ENCODE results near the gene ATP2B1.
"Not testable (repeated sequence)": the region's sequence is repeated elsewhere in the genome, so short reads cannot be mapped to it uniquely, and the experiment has no call there.

Gene ATP2B1

DNA sequence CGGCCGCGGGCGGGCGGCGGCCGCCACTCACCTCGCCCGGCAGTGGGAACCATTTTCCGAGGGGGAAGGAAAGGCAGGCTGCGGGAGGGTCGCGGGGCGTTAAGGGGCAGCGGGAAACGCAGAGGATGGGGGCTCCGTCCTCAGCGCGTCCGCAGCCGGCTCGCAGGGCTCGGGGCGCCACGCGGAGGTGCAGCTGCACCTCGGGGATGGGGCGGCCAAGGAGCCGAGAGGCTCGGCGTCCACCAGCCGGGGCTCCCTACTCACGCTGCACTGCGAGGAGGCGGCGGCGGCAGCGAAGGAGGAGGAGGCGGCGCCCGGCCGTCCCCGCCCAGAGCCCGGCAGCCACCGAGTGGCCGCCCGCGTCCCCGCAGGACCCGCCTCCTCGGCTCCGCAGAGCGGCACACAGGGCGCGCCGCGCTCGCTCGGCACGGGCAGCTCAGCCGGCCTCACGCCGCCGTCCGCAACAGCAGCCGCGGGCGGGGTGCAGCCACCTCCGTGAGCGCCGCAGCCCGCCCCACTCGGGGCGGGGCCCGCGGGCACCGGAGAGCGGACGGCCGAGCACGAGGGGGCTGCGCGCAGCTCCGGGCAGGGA, at the start of gene ATP2B1:
Gene ATP2B1 (minus strand): TSS at position 274 of the 592 bp plus-strand sequence. CDS start 52,952 bp downstream, outside the sequence.
- peak; percentile 72 for DNase-seq

DNA sequence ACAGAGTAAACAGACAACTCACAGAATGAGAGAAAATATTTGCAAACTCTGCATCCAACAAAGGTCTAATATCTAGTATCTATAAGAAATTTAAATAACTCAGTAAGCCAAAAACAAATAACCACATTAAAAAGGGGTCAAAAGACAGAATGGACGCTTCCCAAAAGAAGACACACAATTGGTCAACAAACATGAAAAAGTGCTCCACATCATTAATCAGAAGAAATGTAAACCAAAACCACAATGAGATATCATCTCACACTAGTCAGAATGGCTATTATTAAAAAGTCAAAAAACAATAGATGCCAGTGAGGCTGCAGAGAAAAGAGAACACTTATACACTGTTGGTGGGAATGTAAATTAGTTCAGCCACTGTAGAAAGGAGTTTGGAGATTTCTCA, 49.3 kb upstream of the ATP2B1 start:
- not testable (repeated sequence) for DNase-seq

DNA sequence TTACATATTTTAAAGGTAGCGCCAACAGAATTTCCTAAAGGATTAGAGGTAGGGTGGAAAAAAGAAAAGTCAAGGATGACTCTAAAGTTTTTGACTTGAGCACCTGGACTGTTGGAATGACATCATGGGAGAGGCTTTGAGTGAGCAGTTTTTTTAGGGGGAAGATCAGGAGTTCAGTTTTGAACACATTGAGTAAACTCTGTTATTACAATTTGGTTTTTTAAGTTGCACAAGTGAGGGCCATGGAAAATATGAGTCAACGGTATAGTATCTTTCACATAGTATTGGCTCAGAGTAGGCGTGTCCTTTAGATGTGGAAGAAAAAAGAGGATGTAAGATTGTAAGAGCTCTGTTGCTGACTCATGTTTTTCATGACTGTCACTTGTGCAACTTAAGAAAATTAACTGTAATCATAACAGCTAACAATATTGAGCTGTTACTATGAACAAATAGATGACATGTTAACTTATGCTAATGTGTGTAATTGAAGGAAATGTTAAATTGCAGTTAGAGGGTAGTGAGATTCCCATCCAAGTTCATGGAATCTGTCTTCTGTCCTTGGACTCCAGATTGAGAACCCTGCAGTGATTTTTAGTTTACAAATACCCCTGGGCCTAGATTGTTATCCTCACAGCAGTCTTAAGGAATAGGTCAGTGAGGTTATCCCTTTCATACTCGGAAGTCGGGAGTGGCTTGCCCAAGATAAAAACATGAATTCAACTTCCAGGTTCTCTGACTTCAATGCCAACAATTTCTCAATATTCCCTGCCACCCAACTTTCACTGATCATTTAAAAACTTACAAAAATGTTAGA, 48.2 kb upstream of the ATP2B1 start:
- no peak for DNase-seq

DNA sequence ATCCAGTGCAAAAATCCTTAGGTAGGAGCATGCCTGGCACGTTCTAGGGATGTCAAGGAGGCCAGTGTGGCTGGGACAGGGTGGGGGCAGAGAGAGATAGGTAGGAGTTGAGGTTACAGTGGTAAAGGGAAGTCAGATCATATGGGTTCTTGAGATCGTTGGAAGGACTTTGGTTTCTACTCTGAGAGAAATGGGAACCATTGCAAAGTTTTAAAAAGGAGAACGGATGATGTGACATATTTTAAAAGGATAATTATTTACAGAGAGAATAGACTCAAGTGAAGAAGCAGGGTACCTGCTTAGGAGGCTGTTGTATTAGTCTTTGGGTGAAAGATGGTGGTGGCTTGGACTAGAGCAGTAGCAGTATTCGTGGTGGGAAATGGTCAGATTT, 47.6 kb upstream of the ATP2B1 start:
- DNase-seq, result no peak

DNA sequence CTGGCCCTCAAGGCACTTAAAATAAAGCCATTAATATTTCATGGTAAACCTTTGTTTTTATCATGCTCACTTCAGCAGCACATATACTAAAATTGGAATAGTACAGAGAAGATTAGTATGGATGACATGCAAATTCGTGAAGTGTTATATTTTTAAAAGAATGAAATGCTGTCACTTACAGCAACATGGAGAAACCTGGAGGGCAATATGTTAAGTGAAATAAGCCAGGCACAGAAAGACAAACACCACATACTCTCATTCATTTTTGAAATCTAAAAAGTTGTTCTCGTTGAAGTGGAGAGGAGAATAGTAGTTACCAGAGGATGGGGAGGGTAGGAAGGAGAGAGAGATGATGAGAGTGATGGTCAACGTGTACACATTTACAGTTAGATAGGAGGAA, 45.4 kb upstream of the ATP2B1 start:
- no peak for DNase-seq

DNA sequence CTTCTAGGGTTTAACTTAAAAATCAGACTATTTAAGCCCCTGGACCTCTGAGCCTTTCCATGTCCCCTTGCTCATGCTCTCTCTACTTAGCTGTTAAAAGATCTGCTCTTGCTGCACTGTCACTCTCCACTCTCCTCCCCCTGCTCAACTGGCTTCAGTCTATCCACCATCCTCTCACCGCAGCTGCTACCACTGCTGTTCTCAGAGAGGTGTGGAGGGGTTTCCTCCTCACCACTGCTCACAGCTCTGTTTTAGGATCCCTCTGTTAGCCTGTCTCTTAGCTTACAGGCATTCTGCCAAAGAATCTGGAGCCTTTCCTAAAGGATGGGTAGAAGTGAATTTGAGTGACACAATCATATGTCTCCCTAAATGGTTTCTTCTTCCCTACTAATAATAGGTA, 43.7 kb upstream of the ATP2B1 start:
- DNase-seq, result no peak

DNA sequence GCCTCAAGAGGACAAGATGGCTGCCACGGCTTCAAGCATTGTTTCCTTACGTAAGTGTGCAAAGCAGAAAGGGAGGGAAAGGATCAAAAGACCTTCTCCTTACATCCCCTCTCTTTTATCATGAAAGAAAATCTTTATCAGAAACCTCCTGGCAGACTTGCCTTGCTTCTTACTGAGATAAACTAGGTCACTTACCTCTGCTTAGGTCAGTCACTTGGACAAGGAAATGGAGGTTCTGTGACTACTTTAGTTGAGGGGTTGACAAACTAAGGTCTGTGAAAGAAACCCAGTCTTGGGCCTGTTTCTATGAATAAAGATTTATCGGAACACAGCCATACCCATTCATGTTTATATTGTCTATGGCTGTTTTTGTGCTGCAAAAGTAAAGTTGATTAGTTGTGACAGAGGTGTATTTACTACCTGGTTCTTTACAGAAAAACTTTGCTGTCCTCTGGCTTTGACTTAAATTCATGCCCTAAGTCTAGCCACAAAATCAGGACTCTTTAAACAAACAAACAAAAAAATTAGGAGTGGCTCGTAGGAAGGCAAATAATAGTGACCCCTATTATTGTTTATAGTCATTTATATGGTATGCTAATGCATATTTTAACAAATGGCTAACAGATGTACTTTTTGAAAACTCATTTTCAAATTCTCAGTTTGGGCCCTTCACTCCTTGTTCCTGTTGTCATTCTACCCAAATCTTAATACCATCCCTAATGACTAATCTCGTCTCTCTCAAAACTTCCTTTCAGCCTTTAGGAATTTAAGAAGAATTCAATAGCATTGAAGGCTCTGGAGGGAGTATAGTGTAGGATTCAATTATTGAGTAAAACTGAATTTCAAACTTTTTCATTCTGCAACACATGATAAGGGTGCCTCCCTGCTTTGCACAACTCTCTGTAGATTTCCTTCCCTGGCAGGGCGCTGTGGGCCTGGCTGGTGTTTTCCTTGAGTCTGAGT, 42.0 kb upstream of the ATP2B1 start:
- DNase-seq, result no peak

DNA sequence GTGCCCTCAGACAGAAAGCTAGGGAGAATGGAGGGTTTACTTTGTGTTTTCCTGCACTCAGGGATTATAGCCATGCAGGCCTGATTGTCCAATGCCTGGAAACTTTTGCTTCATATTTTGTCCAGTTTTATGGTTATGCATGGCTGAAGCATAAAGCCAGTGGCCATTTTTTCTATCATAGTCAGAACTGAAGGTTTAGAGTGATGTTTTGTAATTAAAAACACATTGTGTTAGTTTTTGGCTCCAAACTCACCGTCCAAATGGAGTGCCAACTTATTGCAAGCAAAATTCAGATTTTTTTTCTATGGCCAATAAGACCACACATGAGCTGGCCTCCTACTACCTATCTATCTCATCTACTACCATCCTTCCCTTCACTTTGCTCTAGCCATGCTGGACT, 40.2 kb upstream of the ATP2B1 start:
- no peak for DNase-seq

DNA sequence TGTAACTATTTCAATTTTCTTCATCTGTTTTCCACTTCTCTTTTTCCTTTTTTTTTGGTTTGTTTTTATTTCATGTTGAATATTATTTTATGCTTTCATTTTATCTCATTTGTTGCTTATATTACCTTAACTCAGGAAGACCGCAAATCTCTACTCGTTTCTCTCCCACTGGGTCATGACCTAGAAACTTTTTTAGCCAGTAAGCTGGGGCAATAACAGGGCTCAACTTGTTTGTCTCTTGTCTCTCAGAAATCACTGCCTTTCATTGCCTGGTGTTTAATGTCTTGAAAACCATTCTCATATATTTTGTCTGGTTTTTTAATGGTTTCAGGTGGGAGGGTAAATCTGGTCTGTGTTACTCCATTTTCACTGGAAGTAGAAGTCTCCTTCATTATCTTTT, 36.6 kb upstream of the ATP2B1 start:
- DNase-seq, result no peak

DNA sequence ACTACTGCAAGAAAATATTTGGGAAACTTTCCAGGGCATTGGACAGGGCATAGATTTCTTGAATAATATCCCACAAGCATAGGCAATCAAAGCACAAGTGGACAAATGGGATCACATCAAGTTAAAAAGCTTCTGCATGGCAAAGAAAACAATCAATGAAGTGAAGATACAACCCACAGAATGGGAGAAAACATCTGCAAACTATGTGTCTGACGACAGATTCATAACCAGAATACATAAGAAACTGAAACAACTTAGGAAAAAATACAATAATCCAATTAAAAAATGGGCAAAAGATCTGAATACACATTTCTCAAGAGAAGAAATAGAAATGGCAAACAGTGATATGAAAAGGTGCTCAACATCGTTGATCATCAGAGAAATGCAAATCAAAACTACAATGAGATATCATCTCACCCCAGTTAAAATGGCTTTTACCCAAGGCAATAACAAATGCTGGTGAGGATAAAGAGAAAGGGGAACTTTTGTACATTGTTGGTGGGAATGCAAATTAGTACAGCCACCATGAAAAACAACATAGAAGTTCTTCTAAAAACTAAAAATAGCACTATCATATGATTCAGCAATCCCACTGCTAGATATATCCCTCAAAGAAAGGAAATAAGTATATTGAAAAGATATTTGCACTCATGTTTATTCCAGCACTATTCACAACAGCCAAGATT, 33.8 kb upstream of the ATP2B1 start:
- DNase-seq, result no peak

DNA sequence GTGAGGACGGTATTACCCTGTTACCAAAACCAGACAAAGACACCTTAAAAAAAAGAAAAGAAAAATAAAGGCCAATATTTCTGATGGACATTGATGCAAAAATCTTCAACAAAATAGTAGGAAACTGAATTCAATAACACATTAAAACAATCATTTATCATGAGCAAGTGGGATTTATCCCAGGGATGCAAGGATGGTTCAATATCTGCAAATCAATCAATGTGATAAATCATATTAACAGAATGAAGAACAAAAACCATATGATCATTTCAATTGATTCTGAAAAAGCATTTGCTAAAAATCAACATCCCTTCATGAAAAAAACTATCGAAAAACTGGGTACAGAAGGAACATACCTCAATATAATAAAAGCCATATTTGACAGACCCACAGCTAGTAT, 32.3 kb upstream of the ATP2B1 start:
- no peak for DNase-seq

DNA sequence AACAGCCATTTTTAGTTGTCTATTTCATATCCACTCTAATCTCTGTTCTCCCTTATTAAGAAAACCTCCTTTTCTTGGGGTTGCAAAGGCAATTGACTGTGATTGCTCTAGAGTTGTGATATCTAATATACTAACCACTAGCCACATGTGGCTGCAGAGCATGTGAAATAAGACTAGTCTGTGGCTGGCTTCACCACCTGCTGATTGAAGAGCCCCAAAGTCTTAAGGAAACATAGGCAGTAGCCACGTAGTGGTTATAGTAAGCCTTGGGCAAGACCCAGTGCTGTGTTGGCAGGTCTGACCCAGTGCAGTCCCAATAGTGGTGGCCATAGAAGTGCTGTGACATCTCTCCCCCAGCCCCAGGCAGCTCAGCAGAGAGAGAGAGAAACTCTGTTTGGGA, 28.4 kb upstream of the ATP2B1 start:
- DNase-seq, result no peak

DNA sequence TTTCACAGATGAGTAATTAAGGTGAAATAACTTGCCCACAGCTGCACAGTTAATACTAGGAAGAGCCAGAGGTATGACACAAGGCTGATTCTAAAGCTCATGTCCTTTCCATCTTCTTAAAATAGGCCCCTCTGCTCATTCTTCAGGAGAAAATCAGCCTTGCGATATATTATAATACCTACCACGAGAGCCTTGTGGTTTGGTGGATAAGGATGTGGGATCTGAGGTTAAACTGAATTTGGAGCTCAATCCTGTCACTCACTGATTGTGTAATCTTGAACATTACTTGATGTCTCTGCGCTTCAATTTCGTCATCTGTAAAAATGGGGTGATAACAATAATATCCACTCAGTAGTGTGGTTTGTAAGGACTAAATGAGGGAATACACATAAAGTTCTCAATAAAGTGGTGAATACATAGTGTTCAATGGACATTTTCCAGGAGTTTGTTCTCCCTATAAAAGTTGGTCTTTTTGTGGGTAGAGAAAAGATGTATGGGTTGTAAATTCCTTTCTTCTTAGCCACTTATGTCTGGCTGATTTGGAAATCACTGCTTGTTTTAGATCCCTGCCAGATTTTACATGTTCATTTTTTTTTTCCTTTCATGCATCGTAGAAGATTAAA, 25.1 kb upstream of the ATP2B1 start:
- DNase-seq, result no peak

DNA sequence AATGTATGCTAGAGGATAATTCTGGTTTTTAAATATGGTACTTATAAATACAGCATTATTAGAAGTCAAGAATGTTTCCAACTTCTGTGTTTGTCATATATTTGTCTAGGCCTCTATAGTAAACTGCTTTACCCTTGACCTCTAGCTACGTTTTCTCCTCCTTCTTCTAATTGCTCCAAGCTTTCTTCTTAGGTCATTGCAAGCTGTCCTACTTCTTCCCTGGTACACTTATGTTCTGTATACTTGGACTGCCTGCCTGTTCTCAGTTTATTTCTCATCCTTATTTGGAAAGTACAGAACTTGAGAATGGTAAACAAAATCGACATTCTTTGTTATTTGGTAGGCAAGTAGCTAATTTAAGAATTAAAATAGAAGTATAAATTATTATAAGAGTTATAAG, 23.9 kb upstream of the ATP2B1 start:
- DNase-seq, result no peak

DNA sequence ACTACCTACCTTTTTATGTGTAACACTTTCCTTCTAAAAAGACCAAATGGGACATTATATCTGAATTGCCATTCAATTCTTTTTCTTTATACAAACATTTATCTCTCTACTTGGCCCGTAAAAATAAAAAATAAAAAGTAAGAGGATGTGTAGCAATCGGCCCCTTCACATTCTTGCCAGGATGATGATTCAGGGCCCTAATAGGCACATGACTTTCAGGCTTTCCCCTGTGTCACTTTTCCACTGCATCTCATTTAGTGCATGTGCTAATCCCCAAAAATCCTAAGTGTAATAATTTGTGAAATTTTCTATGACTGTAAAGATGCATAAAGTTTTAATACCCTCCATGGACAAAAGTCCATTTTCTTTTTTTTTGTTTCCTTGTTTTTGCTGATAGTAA, 23.0 kb upstream of the ATP2B1 start:
- DNase-seq, result no peak

DNA sequence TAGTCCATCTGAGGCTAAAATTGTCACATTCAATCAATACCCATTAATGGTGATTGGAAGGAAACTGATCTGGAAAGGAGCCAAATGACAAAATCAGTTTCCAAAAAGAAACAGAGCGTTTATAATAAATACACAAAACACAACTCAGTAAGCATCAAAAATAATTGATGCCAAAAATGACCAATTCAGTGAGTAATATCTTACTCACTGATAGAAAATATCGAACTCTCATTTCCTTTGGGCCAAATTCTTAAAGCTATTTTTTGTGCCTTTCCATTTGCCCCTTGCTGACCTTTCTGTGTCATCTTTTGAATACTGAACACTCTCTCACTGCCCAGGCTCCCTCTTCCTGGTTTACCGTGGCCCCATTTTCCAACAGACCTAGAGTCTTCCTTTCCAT, 22.5 kb upstream of the ATP2B1 start:
- no peak for DNase-seq

DNA sequence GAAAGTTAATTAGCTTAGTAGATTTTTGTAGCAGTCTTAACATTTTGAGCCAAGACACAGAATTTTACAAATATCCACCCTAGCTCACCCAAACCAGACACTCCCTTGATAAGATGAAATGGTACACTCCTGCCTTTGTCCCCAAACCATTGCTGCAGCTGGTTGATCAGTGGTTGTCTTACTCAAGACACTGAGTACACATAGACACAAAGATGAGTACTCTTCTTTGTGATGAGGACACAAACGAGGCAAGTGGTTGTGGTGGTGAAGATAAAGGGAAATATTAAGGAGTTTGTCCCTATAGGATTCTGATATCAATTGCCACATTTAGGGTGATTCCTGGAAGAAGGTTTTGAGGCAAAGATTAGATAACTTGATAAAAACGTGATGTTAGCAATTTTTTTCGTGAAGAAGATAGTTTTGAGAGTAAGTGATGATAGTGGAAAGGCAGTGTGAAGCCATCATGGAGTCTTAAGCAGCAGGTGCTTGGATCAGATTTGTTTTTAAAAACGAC, 21.4 kb upstream of the ATP2B1 start:
- DNase-seq, result no peak

DNA sequence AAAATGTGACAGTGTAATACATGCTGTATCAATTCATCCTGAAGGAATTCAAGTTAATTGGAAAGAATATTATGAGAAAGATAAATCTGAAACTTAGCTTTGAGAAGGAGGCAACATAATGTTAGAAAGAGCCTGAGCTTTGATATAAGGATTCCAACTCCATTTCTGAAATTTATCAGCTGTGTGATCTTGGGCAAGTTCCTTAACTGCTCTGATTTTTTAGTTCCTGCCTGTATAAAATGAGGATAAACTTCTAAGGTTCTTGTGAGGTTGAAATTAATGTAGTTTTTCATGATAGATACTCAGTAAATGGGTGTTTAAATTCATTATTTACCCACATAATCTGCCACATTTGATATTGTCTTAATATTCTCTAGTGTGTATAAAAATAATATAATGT, 14.6 kb upstream of the ATP2B1 start:
- DNase-seq, result no peak

DNA sequence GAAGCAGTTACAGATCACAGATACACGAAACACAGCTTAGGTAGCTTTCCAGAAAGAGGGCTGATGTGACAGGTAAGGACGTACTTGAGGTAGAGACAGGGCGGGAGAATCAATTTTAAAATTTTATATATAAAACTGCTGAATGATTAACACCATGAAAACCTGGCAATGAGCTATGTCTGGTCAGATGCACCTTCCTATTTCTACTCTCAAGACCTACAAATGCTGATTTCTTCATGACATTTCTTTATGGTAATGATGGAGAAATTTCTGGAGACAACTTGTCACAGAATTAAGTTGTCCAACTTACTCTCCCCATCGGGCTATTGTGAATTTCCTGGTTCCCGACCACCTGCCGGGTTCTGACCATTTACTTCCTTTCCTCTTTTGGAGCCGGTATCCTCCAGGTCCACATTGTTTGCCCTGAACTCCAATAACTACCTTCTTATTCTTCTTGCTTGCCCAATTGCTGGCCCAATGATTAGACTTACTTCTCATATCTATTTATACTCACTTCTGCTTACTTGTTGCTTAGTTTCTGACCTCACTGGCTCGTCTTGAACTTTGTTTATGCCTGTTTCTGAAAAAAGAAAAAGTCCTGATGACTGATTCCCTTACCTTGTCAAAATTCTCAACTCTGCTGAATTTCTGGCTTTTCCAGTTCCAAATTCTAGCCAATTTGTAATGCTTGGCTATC, 12.8 kb upstream of the ATP2B1 start:
- DNase-seq, result no peak

DNA sequence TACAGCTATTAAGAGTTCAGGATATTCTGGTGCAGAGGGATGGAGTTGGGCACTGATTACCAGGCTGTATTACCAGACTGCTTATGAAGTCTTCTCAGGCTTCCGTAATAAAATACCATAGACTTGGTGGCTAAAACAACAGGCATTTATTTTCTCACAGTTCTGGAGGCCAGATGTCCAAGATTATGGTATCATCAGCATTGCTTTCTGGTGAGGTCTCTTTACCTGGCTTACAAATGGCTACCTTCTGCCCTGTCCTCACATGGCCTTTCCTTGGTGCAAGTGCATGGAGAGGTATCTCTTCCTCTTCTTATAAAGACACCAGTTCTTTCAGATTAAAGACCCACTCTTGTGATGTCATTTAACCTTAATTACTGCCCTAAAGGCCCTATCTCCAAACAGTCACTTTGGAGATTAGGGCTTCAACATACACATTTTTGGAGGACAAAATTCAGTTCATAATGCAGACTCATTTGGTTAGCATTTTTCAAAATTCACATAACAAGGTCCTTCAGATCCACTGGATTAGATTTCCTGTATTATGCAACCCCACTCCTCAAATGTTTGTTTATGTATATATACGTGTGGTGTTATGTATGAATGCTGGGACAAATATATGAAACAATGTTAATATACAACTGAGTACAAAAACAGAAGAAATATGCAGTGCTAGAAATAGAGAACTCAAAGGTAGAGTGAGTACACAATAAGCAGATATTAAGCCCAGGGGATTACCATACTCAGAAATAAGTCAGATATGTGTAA, 9.3 kb upstream of the ATP2B1 start:
- DNase-seq, result no peak

DNA sequence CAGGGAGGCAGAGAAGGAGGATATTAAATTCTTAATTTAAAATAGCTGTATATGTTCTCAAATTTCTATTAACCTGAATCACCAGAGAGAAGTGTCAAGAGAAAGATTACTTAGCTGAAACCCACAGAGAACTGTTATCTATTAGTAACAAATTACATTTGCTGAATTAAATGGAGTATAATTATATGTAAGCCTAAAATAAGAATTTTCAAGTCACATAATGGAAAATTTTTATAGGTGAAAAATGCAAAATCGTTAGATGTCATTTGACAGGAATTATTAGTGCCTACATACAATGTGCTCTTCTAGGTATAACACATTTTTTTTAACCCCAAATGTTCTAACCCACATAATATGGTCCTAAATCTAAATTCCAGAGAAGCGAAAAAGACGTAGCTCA, 4.1 kb upstream of the ATP2B1 start:
- no peak for DNase-seq

Data from NCI-H1092 treated with DMSO at 0.1 percent for 48 hours (cell line).